ENCODE measurements around the gene CXXC5. TPM values are rescaled to one million over a fixed set of nuclear protein-coding genes. Genes with fewer than 3 reads are reported as not detected.

The CXXC5 gene
- total and polyA plus RNA-seq, 12 donors, result 28.7 to 51.6 (median 36.0) TPM

- Histone ChIP-seq H3K9me3 (no peaks in the 10 kb centered on the region), H3K4me3 (no peak overlapping the region), H3K27ac (peak overlapping the region in 4 of 10 donors; percentile 27 to 81 (median 78)), H3K27me3 (no peaks in the 10 kb centered on the region), H3K4me1 (peaks cover 50 to 90% (median 73%) of the 10 kb centered on the region in 9 donors), H3K36me3 (peaks cover 0 to 19% (median 8%) of the 10 kb centered on the region in 9 donors)
- DNase-seq (no peak), ATAC-seq (no peak)
- 77 to 78% methylated on average over 3 of the region's 3 CpGs for WGBS, 2 donors
- TF ChIP-seq CTCF (IDR thresholded peaks at IDR 0.05), result no peak
- intact Hi-C loops (cut with DNase I), result no loop called here
Observed at GRCh38 chr5:139676406-139676805, 28.3 kb downstream of the CXXC5 start.

GRCh38 chr5:139676951-139677735, 29.0 kb downstream of the CXXC5 start:
- no peak overlapping the region for H3K4me3 ChIP-seq
- no peak for TF ChIP-seq CTCF (IDR thresholded peaks at IDR 0.05)
- intact Hi-C loops (cut with DNase I), result no loop called here
- H3K27ac ChIP-seq, result peak overlapping the region in 9 of 10 donors; percentile 53 to 84 (median 76)
- H3K27me3 ChIP-seq, result no peaks in the 10 kb centered on the region
- WGBS, 2 donors, result 60 to 66% methylated on average over 29 of the region's 29 CpGs
- no peaks in the 10 kb centered on the region for H3K9me3 ChIP-seq
- peaks cover 43 to 82% (median 66%) of the 10 kb centered on the region in 9 donors for H3K4me1 ChIP-seq
- peaks cover 0 to 26% (median 10%) of the 10 kb centered on the region in 9 donors for H3K36me3 ChIP-seq
- peak in 6 of 8 donors; percentile 26 to 61 (median 48) for ATAC-seq
- DNase-seq, result no peak

GRCh38 chr5:139677736-139678613, 29.8 kb downstream of the CXXC5 start:
- Histone ChIP-seq H3K4me3 (no peak overlapping the region), H3K36me3 (peaks cover 0 to 33% (median 15%) of the 10 kb centered on the region in 9 donors), H3K27ac (peak overlapping the region; percentile 20 to 84 (median 76)), H3K4me1 (peaks cover 36 to 74% (median 59%) of the 10 kb centered on the region in 9 donors), H3K27me3 (no peaks in the 10 kb centered on the region), H3K9me3 (no peaks in the 10 kb centered on the region)
- TF ChIP-seq CTCF (IDR thresholded peaks at IDR 0.05), result no peak
- ATAC-seq (peak; percentile 67 to 84 (median 76)), DNase-seq (peak in 1 of 2 donors; percentile 62)
- 40 to 46% methylated on average over 22 of the region's 22 CpGs for WGBS, 2 donors
- intact Hi-C loops (cut with DNase I), result no loop called here

Measured in heart right ventricle (tissue), 16 donors.